GM23338 (cell line): ENCODE data around the gene ASB2. TPM values are rescaled to one million over a fixed set of nuclear protein-coding genes. Genes with fewer than 3 reads are reported as not detected.

Experiments
- ATAC-seq: fragments of 200-7000 bp; cut with Tn5 transposase; 3 replicates; pipeline ENCODE4 v1.9.1; 2020
- DNase-seq: peaks from one replicate; pipeline ENCODE4 v3.0.0-alpha.2; 2015; ENCODE audit warnings: low spot score
- H2AFZ ChIP-seq: fragments of 200-600 bp; sonication (generic); 2 replicates; pipeline ENCODE4 v1.8.0; 2016; ENCODE audit warnings: antibody characterized with exemption, mild to moderate bottlenecking, moderate library complexity
- H3F3A ChIP-seq: fragments of 200-600 bp; sonication (generic); replicated peaks from 2 replicates; pipeline ENCODE4 v1.8.0; 2017; ENCODE audit warnings: antibody characterized with exemption, mixed run types, low read depth
- H3K27ac ChIP-seq: fragments of 200-600 bp; sonication (generic); 2 replicates; pipeline ENCODE4 v1.6.1; 2016; ENCODE audit warnings: low read depth
- H3K27me3 ChIP-seq: fragments of 200-600 bp; sonication (generic); 2 replicates; pipeline ENCODE4 v1.8.0; 2016; ENCODE audit warnings: mild to moderate bottlenecking, mixed run types, moderate library complexity; ENCODE audit not compliant: insufficient read depth
- H3K36me3 ChIP-seq: fragments of 200-600 bp; sonication (generic); 2 replicates; pipeline ENCODE4 v1.8.0; 2016; ENCODE audit warnings: mild to moderate bottlenecking; ENCODE audit not compliant: insufficient read depth
- H3K4me1 ChIP-seq: fragments of 200-600 bp; sonication (generic); 2 replicates; pipeline ENCODE4 v1.8.0; 2016; ENCODE audit warnings: mild to moderate bottlenecking, moderate library complexity; ENCODE audit not compliant: insufficient read depth
- H3K4me2 ChIP-seq: fragments of 200-600 bp; sonication (generic); 2 replicates; pipeline ENCODE4 v1.7.1; 2017; ENCODE audit warnings: mixed run types
- H3K4me3 ChIP-seq: fragments of 200-600 bp; sonication (generic); 2 replicates; pipeline ENCODE4 v1.6.1; 2016; ENCODE audit warnings: mixed run types
- H3K79me2 ChIP-seq: fragments of 200-600 bp; sonication (generic); replicated peaks from 2 replicates; pipeline ENCODE4 v1.8.0; 2017; ENCODE audit warnings: mild to moderate bottlenecking; ENCODE audit not compliant: insufficient read depth
- H3K9me2 ChIP-seq: fragments of 200-600 bp; sonication (generic); 2 replicates; pipeline ENCODE4 v1.8.0; 2017; ENCODE audit not compliant: insufficient read depth
- H4K20me1 ChIP-seq: fragments of 200-600 bp; sonication (generic); replicated peaks from 2 replicates; pipeline ENCODE4 v1.8.0; 2017; ENCODE audit warnings: mild to moderate bottlenecking; ENCODE audit not compliant: insufficient read depth
- H3K27ac Mint-ChIP-seq: 2 replicates; pipeline ENCODE4 v1.8.0; 2020; ENCODE audit warnings: inconsistent platforms, mild to moderate bottlenecking, moderate library complexity, mixed read lengths
- H3K27me3 Mint-ChIP-seq: 3 replicates; pipeline ENCODE4 v1.8.0; 2022; ENCODE audit warnings: low read depth, mild to moderate bottlenecking, moderate library complexity, mixed read lengths, inconsistent platforms; ENCODE audit not compliant: insufficient read depth, poor library complexity
- H3K36me3 Mint-ChIP-seq: 3 replicates; pipeline ENCODE4 v1.8.0; 2021; ENCODE audit warnings: low read depth, mild to moderate bottlenecking, inconsistent platforms, moderate library complexity, mixed read lengths
- H3K4me1 Mint-ChIP-seq: 3 replicates; pipeline ENCODE4 v1.8.0; 2020; ENCODE audit warnings: mild to moderate bottlenecking, inconsistent platforms, mixed read lengths
- H3K4me3 Mint-ChIP-seq: 3 replicates; pipeline ENCODE4 v1.8.0; 2021; ENCODE audit warnings: moderate library complexity, mild to moderate bottlenecking, inconsistent platforms, mixed read lengths
- H3K9me3 Mint-ChIP-seq: 3 replicates; pipeline ENCODE4 v1.8.0; 2020; ENCODE audit warnings: moderate library complexity, mild to moderate bottlenecking, inconsistent platforms, mixed read lengths
- CREB1 ChIP-seq: fragments of 250-450 bp; sonication (Bioruptor Pico); IDR thresholded peaks from 2 replicates; pipeline ENCODE4 v1.5.0; 2020; ENCODE audit warnings: low read depth, mild to moderate bottlenecking, moderate library complexity
- CTCF ChIP-seq, 2 experiments: fragments of 200-600 bp in 1 of 2; sonication (generic) in 1 of 2; conservative IDR thresholded peaks; 2 replicates each; pipeline versions ENCODE4 v1.5.1 to v1.6.1; 2016 to 2017; ENCODE audit warnings: antibody characterized with exemption in 2 of 2, low read depth in 2 of 2, mild to moderate bottlenecking in 2 of 2, moderate library complexity in 1 of 2
- ETS1 ChIP-seq: IDR thresholded peaks from 2 replicates; pipeline ENCODE4 v1.6.1; 2016; ENCODE audit warnings: antibody characterized with exemption
- EZH2 ChIP-seq: fragments of 200-600 bp; sonication (generic); IDR thresholded peaks from one replicate; pipeline ENCODE4 v1.8.0; 2017; ENCODE audit warnings: antibody characterized with exemption, mild to moderate bottlenecking, low read depth; ENCODE audit not compliant: unreplicated experiment
- EZH2phosphoT487 ChIP-seq: fragments of 200-600 bp; sonication (generic); IDR thresholded peaks from one replicate; pipeline ENCODE4 v1.8.1; 2018; ENCODE audit warnings: antibody characterized with exemption; ENCODE audit not compliant: unreplicated experiment
- JUNB ChIP-seq: IDR thresholded peaks from one replicate; pipeline ENCODE4 v1.6.1; 2016; ENCODE audit warnings: antibody characterized with exemption; ENCODE audit not compliant: unreplicated experiment
- NANOG ChIP-seq: IDR thresholded peaks from 2 replicates; pipeline ENCODE4 v1.6.1; 2016; ENCODE audit warnings: antibody characterized with exemption, borderline replicate concordance
- POLR2AphosphoS5 ChIP-seq: IDR thresholded peaks from 2 replicates; pipeline ENCODE4 v1.6.1; 2016; ENCODE audit warnings: antibody characterized with exemption, low read depth
- STAT1 ChIP-seq: IDR thresholded peaks from one replicate; pipeline ENCODE4 v1.6.1; 2016; ENCODE audit warnings: antibody characterized with exemption; ENCODE audit not compliant: unreplicated experiment
- ZNF114 ChIP-seq: fragments of 250-450 bp; sonication (Bioruptor Pico); IDR thresholded peaks from 2 replicates; pipeline ENCODE4 v1.5.0; 2020; ENCODE audit warnings: mild to moderate bottlenecking, moderate library complexity
- ZNF331 ChIP-seq: fragments of 250-450 bp; sonication (Bioruptor Pico); IDR thresholded peaks from 2 replicates; pipeline ENCODE4 v1.5.0; 2020; ENCODE audit warnings: low read depth, mild to moderate bottlenecking, moderate library complexity
- polyA plus RNA-seq: library from polyadenylated mRNA; unstranded; fragments of >200 nt; fragmentation: Nextera tagmentation; extraction: Ambion mirVana; gene quantifications from 2 replicates; pipeline ENCODE4 v1.2.1, GENCODE V29; 2016
- total RNA-seq: library from RNA; depleted of rRNA; stranded (reverse); fragments of >200 nt; shearing (Covaris generic); gene quantifications from 2 replicates; pipeline ENCODE4 v1.2.3, GENCODE V29; 2014
- TF ChIP-seq, protein P1 (sequence below): IDR thresholded peaks from one replicate; pipeline ENCODE4 v1.6.1; 2018; ENCODE audit warnings: antibody characterized with exemption; ENCODE audit not compliant: unreplicated experiment
- TF ChIP-seq, protein P2 (sequence below): fragments of 250-450 bp; sonication (Bioruptor Pico); IDR thresholded peaks from 2 replicates; pipeline ENCODE4 v1.5.0; 2020; ENCODE audit warnings: mild to moderate bottlenecking, moderate library complexity

The ASB2 gene
- total and polyA plus RNA-seq, 2 experiments from 2014 or later: 1.2 to 1.7 TPM

DNA sequence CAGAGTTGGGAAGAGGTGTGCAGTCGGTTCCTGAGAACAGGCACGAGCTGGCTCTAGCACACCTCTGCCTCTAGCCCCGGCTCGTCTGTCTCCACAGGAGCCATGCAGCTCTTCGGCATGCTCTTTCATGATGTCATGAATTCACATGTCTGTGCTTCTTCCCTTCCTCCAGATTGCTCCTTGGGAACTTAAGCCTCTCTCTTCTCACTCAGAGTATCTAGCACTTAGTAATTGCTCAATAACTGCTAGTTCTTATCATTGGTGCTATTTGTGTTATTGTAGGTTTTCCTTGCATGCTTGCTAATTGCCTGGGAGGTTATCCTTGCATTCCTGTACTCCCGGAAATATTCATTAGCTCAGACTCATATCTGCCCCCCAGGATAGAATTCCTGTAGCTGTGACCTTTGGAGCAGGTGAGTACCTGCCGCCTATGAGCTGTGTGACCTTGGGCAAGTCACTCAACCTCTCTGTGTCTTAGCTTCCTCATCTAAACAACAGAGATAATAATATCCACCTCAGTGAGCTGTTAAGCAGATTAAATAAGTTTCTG, 29.8 kb downstream of the ASB2 start:
- no peak for DNase-seq
- Histone ChIP-seq H2AFZ (no peak overlapping the region), H3K36me3 (no peaks in the 10 kb centered on the region), H3K27ac (no peak overlapping the region), H3F3A (no peaks in the 10 kb centered on the region), H3K4me3 (no peak overlapping the region), H3K79me2 (no peaks in the 10 kb centered on the region), H3K9me2 (no peaks in the 10 kb centered on the region), H4K20me1 (no peaks in the 10 kb centered on the region), H3K4me2 (no peak overlapping the region), H3K27me3 (no peaks in the 10 kb centered on the region), H3K4me1 (no peaks in the 10 kb centered on the region)
- TF ChIP-seq EZH2phosphoT487: no peak
- no peak for TF ChIP-seq STAT1
- TF ChIP-seq EZH2: no peak
- no peak for TF ChIP-seq NANOG
- no peak for TF ChIP-seq CREB1 (CRISPR knock-in tag)
- TF ChIP-seq ZNF114: no peak
- TF ChIP-seq CTCF (conservative IDR thresholded peaks at IDR 0.05; ENCODE audit: low read depth in 2 of 2): no peak
- TF ChIP-seq JUNB: no peak
- TF ChIP-seq POLR2AphosphoS5: no peak
- TF ChIP-seq ZNF331: no peak
- TF ChIP-seq ETS1: no peak
- TF ChIP-seq, protein P1, sequence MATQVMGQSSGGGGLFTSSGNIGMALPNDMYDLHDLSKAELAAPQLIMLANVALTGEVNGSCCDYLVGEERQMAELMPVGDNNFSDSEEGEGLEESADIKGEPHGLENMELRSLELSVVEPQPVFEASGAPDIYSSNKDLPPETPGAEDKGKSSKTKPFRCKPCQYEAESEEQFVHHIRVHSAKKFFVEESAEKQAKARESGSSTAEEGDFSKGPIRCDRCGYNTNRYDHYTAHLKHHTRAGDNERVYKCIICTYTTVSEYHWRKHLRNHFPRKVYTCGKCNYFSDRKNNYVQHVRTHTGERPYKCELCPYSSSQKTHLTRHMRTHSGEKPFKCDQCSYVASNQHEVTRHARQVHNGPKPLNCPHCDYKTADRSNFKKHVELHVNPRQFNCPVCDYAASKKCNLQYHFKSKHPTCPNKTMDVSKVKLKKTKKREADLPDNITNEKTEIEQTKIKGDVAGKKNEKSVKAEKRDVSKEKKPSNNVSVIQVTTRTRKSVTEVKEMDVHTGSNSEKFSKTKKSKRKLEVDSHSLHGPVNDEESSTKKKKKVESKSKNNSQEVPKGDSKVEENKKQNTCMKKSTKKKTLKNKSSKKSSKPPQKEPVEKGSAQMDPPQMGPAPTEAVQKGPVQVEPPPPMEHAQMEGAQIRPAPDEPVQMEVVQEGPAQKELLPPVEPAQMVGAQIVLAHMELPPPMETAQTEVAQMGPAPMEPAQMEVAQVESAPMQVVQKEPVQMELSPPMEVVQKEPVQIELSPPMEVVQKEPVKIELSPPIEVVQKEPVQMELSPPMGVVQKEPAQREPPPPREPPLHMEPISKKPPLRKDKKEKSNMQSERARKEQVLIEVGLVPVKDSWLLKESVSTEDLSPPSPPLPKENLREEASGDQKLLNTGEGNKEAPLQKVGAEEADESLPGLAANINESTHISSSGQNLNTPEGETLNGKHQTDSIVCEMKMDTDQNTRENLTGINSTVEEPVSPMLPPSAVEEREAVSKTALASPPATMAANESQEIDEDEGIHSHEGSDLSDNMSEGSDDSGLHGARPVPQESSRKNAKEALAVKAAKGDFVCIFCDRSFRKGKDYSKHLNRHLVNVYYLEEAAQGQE: no peak
- TF ChIP-seq, protein P2, sequence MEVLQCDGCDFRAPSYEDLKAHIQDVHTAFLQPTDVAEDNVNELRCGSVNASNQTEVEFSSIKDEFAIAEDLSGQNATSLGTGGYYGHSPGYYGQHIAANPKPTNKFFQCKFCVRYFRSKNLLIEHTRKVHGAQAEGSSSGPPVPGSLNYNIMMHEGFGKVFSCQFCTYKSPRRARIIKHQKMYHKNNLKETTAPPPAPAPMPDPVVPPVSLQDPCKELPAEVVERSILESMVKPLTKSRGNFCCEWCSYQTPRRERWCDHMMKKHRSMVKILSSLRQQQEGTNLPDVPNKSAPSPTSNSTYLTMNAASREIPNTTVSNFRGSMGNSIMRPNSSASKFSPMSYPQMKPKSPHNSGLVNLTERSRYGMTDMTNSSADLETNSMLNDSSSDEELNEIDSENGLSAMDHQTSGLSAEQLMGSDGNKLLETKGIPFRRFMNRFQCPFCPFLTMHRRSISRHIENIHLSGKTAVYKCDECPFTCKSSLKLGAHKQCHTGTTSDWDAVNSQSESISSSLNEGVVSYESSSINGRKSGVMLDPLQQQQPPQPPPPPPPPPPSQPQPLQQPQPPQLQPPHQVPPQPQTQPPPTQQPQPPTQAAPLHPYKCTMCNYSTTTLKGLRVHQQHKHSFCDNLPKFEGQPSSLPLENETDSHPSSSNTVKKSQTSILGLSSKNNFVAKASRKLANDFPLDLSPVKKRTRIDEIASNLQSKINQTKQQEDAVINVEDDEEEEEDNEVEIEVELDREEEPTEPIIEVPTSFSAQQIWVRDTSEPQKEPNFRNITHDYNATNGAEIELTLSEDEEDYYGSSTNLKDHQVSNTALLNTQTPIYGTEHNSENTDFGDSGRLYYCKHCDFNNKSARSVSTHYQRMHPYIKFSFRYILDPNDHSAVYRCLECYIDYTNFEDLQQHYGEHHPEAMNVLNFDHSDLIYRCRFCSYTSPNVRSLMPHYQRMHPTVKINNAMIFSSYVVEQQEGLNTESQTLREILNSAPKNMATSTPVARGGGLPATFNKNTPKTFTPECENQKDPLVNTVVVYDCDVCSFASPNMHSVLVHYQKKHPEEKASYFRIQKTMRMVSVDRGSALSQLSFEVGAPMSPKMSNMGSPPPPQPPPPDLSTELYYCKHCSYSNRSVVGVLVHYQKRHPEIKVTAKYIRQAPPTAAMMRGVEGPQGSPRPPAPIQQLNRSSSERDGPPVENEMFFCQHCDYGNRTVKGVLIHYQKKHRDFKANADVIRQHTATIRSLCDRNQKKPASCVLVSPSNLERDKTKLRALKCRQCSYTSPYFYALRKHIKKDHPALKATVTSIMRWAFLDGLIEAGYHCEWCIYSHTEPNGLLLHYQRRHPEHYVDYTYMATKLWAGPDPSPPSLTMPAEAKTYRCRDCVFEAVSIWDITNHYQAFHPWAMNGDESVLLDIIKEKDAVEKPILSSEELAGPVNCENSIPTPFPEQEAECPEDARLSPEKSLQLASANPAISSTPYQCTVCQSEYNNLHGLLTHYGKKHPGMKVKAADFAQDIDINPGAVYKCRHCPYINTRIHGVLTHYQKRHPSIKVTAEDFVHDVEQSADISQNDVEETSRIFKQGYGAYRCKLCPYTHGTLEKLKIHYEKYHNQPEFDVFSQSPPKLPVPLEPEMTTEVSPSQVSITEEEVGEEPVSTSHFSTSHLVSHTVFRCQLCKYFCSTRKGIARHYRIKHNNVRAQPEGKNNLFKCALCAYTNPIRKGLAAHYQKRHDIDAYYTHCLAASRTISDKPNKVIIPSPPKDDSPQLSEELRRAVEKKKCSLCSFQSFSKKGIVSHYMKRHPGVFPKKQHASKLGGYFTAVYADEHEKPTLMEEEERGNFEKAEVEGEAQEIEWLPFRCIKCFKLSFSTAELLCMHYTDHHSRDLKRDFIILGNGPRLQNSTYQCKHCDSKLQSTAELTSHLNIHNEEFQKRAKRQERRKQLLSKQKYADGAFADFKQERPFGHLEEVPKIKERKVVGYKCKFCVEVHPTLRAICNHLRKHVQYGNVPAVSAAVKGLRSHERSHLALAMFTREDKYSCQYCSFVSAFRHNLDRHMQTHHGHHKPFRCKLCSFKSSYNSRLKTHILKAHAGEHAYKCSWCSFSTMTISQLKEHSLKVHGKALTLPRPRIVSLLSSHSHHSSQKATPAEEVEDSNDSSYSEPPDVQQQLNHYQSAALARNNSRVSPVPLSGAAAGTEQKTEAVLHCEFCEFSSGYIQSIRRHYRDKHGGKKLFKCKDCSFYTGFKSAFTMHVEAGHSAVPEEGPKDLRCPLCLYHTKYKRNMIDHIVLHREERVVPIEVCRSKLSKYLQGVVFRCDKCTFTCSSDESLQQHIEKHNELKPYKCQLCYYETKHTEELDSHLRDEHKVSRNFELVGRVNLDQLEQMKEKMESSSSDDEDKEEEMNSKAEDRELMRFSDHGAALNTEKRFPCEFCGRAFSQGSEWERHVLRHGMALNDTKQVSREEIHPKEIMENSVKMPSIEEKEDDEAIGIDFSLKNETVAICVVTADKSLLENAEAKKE (CRISPR knock-in tag): no peak
- Mint-ChIP-seq H3K27ac (no peak overlapping the region), H3K4me3 (no peak overlapping the region), H3K36me3 (no peaks in the 10 kb centered on the region), H3K27me3 (peaks cover 15% of the 10 kb centered on the region), H3K4me1 (peaks cover 7% of the 10 kb centered on the region), H3K9me3 (no peaks in the 10 kb centered on the region)
- no peak for ATAC-seq
